GM19372 (cell line): ENCODE data around the gene PLCB3.
"Not testable (repeated sequence)": the region's sequence is repeated elsewhere in the genome, so short reads cannot be mapped to it uniquely, and the experiment has no call there.

Experiments used
- ATAC-seq: cut with Tn5 transposase; IDR thresholded peaks from one replicate; pipeline ENCODE4 v1.9.1; 2021; ENCODE audit warnings: mild to moderate bottlenecking, low read depth, moderate library complexity; ENCODE audit not compliant: unreplicated experiment

PLCB3 gene

DNA sequence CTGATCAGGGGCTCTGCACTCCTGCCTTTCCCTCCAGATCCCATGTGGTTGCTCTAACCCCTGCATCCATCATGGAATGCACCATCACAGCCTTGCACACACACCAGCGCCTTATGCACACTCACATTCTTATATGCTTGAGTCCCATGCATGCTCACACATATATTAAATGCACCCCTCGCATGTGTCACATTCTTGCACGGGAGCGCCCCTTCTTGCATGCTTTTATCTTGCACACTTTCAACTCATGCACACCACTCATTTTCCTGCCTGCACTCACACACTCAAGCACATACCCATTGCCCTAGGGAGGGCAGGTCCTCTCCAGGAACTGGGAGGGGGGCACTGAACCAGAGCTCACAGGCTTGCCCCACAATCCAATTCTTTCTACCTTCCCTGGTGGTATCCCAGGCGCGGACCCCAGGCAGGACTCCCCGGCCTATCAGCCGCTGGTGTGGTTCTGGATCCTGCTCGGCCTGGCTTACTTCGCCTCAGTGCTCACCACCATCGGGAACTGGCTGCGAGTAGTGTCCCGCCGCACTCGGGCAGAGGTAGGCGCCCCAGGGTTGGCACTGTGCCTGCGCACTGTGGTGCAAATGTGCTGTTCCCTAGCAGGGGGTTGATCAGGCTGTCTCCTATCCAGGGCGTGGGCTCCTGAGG is 46.5 kb downstream of the PLCB3 start:
- no peak for ATAC-seq

DNA sequence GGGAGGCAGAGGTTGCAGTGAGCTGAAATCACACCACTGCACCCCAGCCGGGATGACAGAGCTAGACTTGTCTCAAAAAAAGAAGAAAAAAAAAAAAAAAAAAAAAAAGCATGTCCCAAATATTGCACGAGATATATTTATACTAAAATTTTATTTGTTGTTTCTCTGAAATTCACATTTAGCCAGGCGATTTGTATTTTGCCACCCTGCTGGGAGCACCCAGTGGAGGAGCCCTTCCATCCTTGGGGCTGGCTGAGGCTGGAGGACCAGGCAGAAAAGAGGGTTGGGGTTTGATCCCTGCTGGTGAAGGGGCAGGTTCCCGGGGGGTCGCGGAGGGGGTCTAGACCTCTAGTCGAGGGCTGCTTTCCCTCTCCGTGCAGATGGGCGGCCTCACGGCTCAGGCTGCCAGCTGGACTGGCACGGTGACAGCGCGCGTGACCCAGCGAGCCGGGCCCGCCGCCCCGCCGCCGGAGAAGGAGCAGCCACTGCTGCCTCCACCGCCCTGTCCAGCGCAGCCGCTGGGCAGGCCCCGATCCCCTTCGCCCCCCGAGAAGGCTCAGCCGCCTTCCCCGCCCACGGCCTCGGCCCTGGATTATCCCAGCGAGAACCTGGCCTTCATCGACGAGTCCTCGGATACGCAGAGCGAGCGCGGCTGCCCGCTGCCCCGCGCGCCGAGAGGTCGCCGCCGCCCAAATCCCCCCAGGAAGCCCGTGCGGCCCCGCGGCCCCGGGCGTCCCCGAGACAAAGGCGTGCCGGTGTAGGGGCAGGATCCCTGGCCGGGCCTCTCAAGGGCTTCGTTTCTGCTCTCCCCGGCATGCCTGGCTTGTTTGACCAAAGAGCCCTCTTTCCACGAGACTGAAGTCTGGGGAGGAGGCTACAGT is 47.9 kb downstream of the PLCB3 start:
- no peak for ATAC-seq

DNA sequence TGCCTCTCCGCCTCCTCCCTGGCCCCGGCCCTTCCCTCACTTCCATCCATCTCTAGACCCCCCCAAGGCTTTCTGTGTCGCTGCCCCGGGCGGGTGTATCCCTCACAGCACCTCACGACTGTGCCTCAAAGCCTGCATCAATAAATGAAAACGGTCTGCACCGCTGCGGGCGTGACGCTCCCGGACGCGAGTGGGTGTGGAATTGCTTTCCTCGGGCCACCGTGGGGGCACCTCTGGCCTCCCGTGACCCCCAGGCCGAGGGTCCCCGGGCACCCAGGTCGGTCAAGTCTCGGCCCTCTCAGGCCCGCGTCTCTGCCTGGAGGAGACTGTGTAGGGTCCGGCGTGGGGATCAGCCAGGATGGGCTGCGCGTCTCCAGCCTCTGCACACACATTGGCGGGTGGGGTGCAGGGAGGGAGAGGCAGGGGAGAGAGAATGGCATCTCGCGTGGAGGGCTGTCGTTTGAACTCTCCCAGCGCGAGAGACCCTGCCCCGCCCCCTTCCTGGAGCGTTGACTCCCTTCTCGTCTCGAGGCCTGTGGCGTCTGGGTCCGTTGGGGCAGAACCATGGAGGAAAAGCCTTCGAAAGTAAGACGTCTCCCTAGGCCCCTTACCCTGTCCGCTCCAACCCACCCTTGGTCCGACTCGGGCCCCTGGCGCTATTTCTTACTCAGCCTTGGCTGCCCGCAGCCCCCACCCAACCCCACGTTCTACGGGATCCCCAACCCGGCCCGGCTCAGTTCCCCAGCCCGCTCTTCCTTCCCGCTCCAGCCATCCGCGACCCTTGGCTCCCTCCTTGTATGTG is 48.7 kb downstream of the PLCB3 start, which contains the start of gene CATSPERZ:
Gene CATSPERZ, plus strand, starts transcription at position 512 of the 802 bp plus-strand sequence. Its CDS starts 53 bp downstream, at position 565.
- ATAC-seq, result no peak

DNA sequence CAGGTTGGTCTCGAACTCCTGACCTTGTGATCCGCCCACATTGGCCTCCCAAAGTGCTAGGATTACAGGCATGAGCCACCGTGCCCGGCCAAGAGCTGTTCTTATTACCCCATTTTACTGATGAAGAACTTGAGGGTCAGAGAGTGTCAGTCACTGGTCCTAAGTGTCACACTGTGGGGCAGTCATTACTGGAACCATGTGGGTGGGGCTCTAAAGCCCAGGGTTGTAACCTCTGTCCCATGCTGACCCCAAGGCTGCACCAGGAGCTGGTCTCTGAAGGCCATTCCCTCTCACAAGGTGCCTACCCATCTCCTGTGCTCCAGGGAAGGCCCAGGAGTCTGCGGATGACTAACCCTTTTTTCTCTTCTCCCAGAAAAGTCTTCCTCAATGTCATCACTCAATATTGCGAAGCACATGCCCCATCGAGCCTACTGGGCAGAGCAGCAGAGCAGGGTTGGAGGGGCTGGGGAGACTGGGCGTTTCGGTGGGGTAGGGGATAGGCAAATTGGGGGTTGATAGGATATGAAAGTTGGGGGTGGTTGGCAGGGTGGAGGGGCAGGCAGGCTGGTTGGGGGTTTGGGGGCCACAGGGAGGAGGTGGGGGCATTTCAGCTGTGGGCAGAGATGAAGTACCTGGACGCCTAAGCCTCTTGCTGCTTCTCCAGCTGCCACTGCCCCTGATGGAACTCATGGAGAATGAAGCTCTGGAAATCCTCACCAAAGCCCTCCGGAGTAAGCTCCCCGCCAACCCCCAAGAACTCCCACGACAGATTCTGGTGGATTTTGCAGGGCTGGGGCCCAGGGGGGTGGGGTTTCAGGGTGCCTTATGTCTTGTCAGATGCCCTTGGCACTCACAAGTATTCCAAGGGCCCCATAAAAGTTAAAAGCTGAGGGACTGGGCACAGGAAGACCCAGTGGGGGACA is 52.0 kb downstream of the PLCB3 start:
- ATAC-seq, result no peak

DNA sequence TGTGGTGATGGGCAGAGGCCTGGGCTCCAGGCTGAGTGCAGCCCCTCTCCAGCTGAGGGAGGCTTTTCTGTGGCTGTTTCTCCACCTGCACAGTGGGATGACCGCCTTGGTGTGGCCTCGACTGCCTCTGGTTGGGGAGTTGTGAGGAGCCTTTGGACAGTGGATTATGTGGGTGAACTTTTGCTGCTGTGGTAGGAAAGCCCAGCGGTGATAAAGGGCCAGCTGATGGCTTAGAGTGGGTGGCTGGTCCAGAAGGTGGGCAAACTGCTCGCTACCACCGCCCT is 52.6 kb downstream of the PLCB3 start:
- ATAC-seq, result no peak

DNA sequence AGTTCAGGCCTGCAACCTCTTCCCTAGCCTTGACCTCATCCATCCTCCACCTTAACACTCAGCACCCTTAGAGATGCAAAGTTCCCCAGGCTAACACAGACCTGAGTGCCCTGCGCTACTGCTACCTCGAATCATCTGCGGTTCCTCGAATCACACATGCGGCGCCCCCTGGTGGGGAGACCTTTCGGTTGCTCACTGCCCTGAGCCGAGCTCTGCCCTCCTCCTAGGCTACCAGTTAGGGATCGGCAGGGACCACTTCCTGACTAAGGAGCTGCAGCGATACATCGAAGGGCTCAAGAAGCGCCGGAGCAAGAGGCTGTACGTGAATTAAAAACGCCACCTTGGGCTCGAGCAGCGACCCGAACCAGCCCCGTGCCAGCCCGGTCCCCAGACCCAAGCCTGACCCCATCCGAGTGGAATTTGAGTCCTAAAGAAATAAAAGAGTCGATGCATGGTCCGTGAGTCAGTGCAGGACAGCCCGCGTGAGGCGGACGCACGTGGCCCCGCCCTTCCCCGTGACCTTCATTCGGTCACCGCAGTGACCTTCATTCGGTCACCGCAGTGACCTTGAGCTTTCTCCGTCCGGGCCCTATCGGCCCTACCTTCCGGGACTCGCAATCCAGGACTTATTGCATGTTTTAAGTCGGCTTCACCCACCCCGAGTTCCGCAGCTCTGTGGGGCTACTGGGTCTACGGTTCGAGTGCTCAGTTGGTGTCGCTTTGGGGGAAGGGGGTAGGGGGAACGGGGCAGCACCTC is 53.2 kb downstream of the PLCB3 start:
- ATAC-seq, result peak; percentile 8

DNA sequence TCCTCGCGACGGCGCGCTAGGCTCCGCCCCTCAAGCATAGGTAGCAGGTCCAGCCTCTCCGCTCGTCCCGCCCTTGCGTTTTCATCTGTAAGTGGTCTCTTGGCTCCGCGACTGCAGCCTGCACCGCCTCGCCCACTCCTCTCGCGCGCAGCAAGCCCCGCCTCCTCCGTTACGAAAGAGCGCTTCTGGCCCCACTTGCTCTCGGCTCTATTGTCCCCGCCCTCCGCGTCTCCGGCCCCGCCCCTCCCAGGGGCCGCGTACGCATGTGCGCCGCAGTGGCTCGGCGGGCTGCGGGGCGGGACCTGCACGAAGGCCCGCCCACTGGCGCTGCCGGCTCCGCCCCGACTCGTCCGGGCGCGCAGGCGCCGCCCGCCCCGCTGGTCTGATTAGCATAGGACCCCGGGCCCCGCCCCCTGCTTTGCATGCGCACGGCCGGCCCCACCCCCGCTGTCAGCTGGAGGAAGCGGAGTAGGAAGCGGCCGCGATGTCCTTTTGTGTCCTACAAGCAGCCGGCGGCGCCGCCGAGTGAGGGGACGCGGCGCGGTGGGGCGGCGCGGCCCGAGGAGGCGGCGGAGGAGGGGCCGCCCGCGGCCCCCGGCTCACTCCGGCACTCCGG is 53.9 kb downstream of the PLCB3 start, which contains the start of gene ESRRA:
Gene ESRRA, plus strand, starts transcription at position 450 of the 616 bp plus-strand sequence. CDS start 1,656 bp downstream, outside the sequence.
- ATAC-seq, result peak; percentile 71

DNA sequence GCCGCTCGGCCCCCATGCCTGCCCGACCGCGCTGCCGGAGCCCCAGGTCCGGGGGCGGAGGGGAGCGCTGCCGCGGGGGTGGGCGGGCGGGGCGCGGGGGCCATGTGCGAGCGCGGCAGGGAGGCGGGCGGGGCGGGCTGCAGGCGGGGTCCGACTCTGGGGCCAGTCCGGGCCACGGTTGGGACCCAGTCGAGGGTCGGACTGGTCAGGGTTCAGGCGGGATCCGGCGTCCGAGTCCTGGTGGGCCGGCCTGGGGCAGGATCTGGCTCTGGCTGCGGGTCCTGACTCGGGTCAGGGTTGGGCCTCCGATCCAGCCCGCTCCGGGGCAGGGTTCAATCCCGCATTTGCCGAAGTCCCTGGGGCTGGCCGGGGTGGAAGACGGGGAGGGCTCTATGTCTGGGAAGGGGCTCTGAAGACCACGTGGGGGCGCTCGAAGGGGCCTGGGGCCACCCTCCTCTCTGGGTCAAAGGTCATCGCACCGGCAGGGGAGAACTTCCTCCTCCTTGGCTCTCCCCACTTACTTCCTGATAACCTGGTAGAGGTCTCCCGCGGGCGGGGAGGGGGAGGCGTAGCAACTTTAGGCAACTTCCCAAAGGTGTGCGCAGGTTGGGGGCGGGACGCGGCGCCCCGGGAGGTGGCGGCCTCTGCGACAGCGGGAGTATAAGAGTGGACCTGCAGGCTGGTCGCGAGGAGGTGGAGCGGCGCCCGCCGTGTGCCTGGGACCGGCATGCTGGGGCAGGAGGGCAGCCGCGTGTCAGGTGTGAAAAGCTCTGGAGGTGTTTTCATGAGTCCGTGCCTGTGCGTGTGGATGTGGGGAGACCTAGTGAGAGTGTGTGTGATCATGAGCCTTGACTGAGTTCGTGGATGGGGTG is 54.6 kb downstream of the PLCB3 start:
- peak; percentile 10 for ATAC-seq

DNA sequence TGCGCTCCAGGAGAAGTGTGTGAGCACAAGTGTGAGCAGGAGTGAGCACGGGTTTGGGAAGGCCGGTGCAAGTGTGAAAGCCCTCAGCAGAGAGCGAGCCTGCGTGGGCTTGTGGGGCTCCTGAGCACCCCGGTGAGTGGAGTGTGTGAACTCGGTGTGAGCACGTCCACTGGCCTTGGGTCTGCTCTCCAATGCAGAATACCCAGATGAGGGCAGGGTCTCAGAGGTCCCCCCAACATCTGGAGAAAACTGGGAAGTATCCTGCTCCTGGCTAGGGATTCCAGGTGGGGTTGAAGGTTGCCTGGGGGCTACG is 55.2 kb downstream of the PLCB3 start:
- no peak for ATAC-seq

DNA sequence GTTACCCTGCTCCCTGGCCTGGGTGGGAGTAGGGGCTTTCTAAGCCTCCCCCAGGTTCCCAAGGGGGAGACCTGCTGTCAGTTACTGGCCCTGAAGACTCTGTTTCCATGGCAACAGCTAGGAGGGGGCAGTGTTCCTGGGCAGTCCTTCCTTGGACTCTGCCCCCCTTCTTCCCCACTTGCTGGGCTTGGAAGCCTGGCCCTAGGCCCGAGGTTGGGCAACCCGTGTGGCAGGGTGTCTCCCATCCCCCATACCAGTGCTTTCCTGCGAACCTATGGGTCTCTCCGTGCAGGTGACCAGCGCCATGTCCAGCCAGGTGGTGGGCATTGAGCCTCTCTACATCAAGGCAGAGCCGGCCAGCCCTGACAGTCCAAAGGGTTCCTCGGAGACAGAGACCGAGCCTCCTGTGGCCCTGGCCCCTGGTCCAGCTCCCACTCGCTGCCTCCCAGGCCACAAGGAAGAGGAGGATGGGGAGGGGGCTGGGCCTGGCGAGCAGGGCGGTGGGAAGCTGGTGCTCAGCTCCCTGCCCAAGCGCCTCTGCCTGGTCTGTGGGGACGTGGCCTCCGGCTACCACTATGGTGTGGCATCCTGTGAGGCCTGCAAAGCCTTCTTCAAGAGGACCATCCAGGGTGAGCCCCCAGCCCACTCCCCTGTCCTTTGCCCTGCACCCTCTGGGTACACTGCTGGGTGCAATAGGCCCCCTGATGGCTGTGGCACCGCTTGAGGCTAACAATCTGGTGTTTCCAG is 55.7 kb downstream of the PLCB3 start:
- no peak for ATAC-seq

DNA sequence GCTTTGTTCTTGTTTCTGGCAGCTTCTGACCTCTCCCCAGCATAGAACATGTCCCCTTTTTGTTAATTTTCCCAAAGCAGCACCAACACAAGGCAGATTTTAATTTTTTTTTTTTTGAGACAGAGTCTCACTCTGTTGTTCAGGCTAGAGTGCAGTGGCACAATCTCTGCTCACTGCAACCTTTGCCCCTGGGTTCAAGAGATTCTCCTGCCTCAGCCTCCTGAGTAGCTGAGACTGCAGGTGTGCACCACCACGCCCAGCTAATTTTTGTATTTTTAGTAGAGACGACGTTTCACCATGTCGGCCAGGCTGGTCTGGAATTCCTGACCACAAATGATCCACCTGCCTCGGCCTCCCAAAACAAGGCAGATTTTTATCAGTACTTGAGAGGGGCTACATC is 56.5 kb downstream of the PLCB3 start:
- ATAC-seq, result not testable (repeated sequence)

DNA sequence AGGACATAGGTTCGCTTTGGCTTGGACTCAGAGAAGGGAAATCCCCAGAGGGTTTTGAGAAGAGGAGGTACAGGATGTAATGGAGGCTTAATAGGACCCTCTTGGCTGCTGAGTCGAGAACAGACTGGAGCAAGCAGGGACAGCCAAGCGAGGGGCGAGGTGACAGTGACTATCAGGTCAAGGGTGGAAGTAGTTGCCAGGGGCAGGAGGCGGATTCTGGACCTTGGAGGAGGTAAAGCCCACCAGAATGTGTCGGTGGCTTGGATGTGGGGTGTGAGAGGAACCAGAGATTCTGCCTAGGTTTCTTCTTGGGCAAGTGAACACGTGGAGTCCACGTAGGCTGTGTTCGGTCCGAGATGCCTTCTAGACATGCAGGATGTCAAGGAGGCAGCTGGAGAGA is 61.6 kb downstream of the PLCB3 start:
- ATAC-seq, result no peak

DNA sequence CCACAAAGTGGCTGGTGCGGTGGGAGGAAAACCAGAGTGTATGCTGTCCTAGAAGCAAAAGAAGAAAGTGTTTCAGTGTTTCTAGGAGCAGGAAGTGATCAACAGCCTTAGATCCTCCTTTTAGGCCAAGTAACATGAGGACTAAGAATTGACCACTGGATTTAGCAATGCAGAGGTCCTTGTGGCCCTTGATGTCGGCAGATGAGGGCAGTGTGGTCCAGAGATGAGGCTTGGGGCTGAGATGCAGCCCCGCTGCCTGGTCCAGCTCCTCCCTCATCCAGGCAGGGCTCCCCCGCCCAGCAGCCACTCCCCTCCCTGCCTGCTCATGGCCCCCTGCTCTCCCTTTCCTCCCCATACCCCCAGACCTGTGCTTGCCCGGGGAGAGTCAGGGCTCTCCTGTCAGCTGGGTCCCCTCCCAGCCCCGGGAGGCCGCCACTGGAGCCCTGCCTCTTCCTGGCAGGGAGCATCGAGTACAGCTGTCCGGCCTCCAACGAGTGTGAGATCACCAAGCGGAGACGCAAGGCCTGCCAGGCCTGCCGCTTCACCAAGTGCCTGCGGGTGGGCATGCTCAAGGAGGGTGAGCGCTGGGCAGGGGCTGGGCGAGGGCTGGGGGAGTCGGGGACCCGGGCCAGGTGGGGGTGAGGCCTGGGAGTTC is 62.3 kb downstream of the PLCB3 start:
- ATAC-seq, result no peak

DNA sequence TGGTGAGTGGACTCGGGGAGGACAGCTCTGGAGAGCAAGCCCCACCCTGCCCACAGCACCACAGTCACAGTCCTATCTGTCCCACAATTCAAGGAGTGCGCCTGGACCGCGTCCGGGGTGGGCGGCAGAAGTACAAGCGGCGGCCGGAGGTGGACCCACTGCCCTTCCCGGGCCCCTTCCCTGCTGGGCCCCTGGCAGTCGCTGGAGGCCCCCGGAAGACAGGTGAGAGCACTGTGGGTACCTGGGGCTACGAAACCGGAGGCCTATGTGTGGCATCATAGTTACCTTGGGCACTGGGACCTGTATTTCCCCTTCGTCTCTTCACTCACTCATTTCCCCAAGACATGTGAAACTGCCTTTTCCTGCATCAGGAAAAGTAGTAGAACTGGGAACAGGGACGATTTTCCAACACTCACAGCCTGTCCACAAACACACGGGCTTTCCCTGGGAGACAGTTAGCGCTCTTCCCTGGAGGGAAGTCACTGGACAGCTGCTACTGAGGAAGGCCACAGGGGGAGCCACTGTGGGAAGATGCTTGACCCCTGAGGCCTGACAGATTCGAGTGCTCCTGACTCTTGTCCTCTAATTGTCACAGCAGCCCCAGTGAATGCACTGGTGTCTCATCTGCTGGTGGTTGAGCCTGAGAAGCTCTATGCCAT is 62.9 kb downstream of the PLCB3 start:
- ATAC-seq, result no peak

DNA sequence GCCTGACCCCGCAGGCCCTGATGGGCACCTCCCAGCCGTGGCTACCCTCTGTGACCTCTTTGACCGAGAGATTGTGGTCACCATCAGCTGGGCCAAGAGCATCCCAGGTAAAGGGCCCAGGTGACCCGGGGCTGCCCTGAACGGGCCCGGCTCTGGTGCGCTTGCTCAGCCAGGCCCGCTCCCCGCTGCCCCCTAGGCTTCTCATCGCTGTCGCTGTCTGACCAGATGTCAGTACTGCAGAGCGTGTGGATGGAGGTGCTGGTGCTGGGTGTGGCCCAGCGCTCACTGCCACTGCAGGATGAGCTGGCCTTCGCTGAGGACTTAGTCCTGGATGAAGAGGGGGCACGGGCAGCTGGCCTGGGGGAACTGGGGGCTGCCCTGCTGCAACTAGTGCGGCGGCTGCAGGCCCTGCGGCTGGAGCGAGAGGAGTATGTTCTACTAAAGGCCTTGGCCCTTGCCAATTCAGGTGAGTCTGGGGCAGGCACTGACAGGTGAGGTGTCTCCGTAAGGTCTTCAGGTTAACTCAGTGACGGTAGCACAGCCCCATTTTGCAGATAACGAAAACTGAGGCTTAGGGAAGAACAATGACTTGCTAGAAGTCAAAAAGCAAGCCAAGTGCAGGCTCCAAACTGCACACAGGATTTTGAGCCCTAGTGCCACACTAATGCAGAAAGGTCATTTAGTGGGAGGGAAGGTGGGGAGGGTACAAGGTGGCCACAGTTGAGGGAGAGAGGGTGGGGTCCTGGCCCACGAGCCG is 63.7 kb downstream of the PLCB3 start:
- ATAC-seq, result no peak
